ENCODE results near the gene CEP72. TPM values are rescaled to one million over a fixed set of nuclear protein-coding genes. Genes with fewer than 3 reads are reported as not detected.

CEP72 gene
- total RNA-seq, 1 experiment from 2014 or later, result 17.3 TPM

- Histone ChIP-seq H3K27me3 (ENCODE audit: low read length) (peaks cover 43% of the 10 kb centered on the region), H3K27ac (ENCODE audit: low read length) (no peak overlapping the region), H2AFZ (ENCODE audit: low read length) (no peak overlapping the region), H3K36me3 (ENCODE audit: low read depth, low read length) (no peaks in the 10 kb centered on the region), H3K4me3 (ENCODE audit: low read length) (no peak overlapping the region), H3K4me1 (ENCODE audit: insufficient read depth, low read length) (no peaks in the 10 kb centered on the region), H3F3A (ENCODE audit: low read length, unreplicated experiment) (no peaks in the 10 kb centered on the region), H3K9me2 (replicated peaks; ENCODE audit: low read length) (no peaks in the 10 kb centered on the region), H3K79me2 (ENCODE audit: low read length) (no peaks in the 10 kb centered on the region), H3K9me3 (ENCODE audit: low read length) (no peaks in the 10 kb centered on the region), H3K9ac (ENCODE audit: low read length) (no peak overlapping the region), H3K4me2 (ENCODE audit: low read length) (no peak overlapping the region), H4K20me1 (ENCODE audit: low read length) (no peaks in the 10 kb centered on the region)
- TF ChIP-seq CTCF (conservative IDR thresholded peaks at IDR 0.05; ENCODE audit: low read depth, low read length), result no peak
- no peak for TF ChIP-seq EZH2 (IDR thresholded peaks at IDR 0.05; ENCODE audit: low read length, unreplicated experiment)
- TF ChIP-seq EZH2phosphoT487 (IDR thresholded peaks at IDR 0.05; ENCODE audit: borderline replicate concordance, low read length), result no peak
- CTCF ChIA-PET, result no interaction called here
- no TSS peak for BruUV-seq (replicated peaks)
- POLR2A ChIA-PET (ENCODE audit: unreplicated experiment), result no interaction called here
- no peak for DNase-seq
- intact Hi-C loops (cut with micrococcal nuclease), result no loop called here
- no peak for ATAC-seq
These were observed 20.4 kb upstream of the CEP72 start for GRCh38 chr5:591746-592145.

GRCh38 chr5:592158-592557, 20.0 kb upstream of the CEP72 start:
- Histone ChIP-seq H2AFZ (ENCODE audit: low read length) (no peak overlapping the region), H4K20me1 (ENCODE audit: low read length) (no peaks in the 10 kb centered on the region), H3K9ac (ENCODE audit: low read length) (no peak overlapping the region), H3K9me2 (replicated peaks; ENCODE audit: low read length) (no peaks in the 10 kb centered on the region), H3K4me2 (ENCODE audit: low read length) (no peak overlapping the region), H3K27ac (ENCODE audit: low read length) (no peak overlapping the region), H3K36me3 (ENCODE audit: low read depth, low read length) (no peaks in the 10 kb centered on the region), H3K9me3 (ENCODE audit: low read length) (no peaks in the 10 kb centered on the region), H3F3A (ENCODE audit: low read length, unreplicated experiment) (no peaks in the 10 kb centered on the region), H3K4me1 (ENCODE audit: insufficient read depth, low read length) (no peaks in the 10 kb centered on the region), H3K4me3 (ENCODE audit: low read length) (no peak overlapping the region), H3K79me2 (ENCODE audit: low read length) (no peaks in the 10 kb centered on the region), H3K27me3 (ENCODE audit: low read length) (peaks cover 46% of the 10 kb centered on the region)
- TF ChIP-seq EZH2phosphoT487 (IDR thresholded peaks at IDR 0.05; ENCODE audit: borderline replicate concordance, low read length), result no peak
- no peak for TF ChIP-seq EZH2 (IDR thresholded peaks at IDR 0.05; ENCODE audit: low read length, unreplicated experiment)
- TF ChIP-seq CTCF (conservative IDR thresholded peaks at IDR 0.05; ENCODE audit: low read depth, low read length), result no peak
- BruUV-seq (replicated peaks), result no TSS peak
- CTCF ChIA-PET, result no interaction called here
- intact Hi-C loops (cut with micrococcal nuclease), result no loop called here
- ATAC-seq (0 out of 2 replicates have a peak, but pooled peaks have one; percentile 22), DNase-seq (no peak)
- POLR2A ChIA-PET (ENCODE audit: unreplicated experiment), result no interaction called here

GRCh38 chr5:593511-593910, 18.6 kb upstream of the CEP72 start:
- Histone ChIP-seq H3K9me3 (ENCODE audit: low read length) (no peaks in the 10 kb centered on the region), H3F3A (ENCODE audit: low read length, unreplicated experiment) (no peaks in the 10 kb centered on the region), H3K4me2 (ENCODE audit: low read length) (no peak overlapping the region), H2AFZ (ENCODE audit: low read length) (no peak overlapping the region), H3K4me3 (ENCODE audit: low read length) (no peak overlapping the region), H3K4me1 (ENCODE audit: insufficient read depth, low read length) (no peaks in the 10 kb centered on the region), H3K36me3 (ENCODE audit: low read depth, low read length) (no peaks in the 10 kb centered on the region), H3K9me2 (replicated peaks; ENCODE audit: low read length) (no peaks in the 10 kb centered on the region), H3K9ac (ENCODE audit: low read length) (no peak overlapping the region), H3K79me2 (ENCODE audit: low read length) (no peaks in the 10 kb centered on the region), H4K20me1 (ENCODE audit: low read length) (no peaks in the 10 kb centered on the region), H3K27ac (ENCODE audit: low read length) (no peak overlapping the region), H3K27me3 (ENCODE audit: low read length) (peaks cover 60% of the 10 kb centered on the region)
- no TSS peak for BruUV-seq (replicated peaks)
- ChIA-PET POLR2A (ENCODE audit: unreplicated experiment) (no interaction called here), CTCF (no interaction called here)
- ATAC-seq (no peak), DNase-seq (no peak)
- intact Hi-C loops (cut with micrococcal nuclease), result no loop called here
- TF ChIP-seq EZH2phosphoT487 (IDR thresholded peaks at IDR 0.05; ENCODE audit: borderline replicate concordance, low read length) (no peak), EZH2 (IDR thresholded peaks at IDR 0.05; ENCODE audit: low read length, unreplicated experiment) (no peak), CTCF (conservative IDR thresholded peaks at IDR 0.05; ENCODE audit: low read depth, low read length) (no peak)
